Uterus (tissue), 2 donors: Measurements from ENCODE around the gene NBEAL2.

Experiments
- POLR2A ChIP-seq, 2 donors: fragments of 450-650 bp; IDR thresholded peaks; one replicate each; pipeline ENCODE4 v1.6.1; 2016; ENCODE audit warnings: antibody characterized with exemption in 2 of 2, mild to moderate bottlenecking in 1 of 2, moderate library complexity in 1 of 2
- TF ChIP-seq, protein P1 (sequence below), 4 experiments: fragments of 200-600 bp in 2 of 4; fragments of 450-650 bp in 2 of 4; sonication (generic) in 2 of 4; IDR thresholded peaks; one replicate each; pipeline ENCODE4 v1.5.1; 2016 to 2019; ENCODE audit warnings: antibody characterized with exemption in 4 of 4, mild to moderate bottlenecking in 2 of 4, moderate library complexity in 1 of 4

DNA sequence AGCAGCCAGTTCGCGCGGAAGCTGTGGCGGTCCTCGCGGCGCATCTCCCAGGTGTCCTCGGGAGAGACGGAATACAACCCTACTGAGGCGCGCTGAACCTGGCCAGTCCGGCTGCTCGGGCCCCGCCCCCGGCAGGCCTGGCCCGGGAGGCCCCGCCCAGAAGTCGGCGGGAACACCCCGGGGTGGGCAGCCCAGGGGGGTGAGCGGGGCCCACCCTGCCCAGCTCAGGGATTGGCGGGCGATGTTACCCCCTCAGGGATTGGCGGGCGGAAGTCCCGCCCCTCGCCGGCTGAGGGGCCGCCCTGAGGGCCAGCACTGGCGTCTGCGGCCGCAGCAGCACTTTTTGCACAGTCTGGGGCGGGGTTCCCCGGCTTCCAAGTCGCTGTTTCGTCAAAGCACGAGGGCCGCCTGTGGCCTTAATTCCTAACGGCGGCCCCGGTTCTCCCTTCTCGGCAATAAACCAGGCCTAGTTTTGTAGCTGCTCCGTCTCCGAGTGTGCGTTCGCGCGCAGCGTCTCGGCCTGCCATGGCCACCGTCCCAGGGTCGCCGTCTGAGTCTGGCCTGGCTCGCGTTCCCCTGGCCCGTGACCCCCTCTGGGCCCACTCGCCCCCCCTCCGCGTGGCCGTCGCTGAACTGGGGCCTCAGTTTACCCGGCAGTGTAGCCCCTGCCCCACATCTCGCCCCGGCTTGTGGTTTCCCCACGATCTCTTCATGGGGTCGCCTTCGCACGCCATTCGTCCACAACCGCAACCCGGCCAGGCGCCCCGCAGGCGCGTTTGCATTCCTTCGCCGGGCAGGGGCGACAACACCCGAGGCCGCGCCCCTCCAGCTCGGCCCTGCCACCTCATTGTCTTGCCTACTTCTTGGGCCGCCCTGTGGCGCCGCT, 30.0 kb downstream of the NBEAL2 start:
- TF ChIP-seq, protein P1, sequence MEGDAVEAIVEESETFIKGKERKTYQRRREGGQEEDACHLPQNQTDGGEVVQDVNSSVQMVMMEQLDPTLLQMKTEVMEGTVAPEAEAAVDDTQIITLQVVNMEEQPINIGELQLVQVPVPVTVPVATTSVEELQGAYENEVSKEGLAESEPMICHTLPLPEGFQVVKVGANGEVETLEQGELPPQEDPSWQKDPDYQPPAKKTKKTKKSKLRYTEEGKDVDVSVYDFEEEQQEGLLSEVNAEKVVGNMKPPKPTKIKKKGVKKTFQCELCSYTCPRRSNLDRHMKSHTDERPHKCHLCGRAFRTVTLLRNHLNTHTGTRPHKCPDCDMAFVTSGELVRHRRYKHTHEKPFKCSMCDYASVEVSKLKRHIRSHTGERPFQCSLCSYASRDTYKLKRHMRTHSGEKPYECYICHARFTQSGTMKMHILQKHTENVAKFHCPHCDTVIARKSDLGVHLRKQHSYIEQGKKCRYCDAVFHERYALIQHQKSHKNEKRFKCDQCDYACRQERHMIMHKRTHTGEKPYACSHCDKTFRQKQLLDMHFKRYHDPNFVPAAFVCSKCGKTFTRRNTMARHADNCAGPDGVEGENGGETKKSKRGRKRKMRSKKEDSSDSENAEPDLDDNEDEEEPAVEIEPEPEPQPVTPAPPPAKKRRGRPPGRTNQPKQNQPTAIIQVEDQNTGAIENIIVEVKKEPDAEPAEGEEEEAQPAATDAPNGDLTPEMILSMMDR (IDR thresholded peaks at IDR 0.05) = peak in 1 of 4 experiments; percentile 4
- peak; percentile 81 to 93 for TF ChIP-seq POLR2A (IDR thresholded peaks at IDR 0.05)
